ENCODE data around the gene PLPPR1. TPM values are rescaled to one million over a fixed set of nuclear protein-coding genes. Genes with fewer than 3 reads are reported as not detected.

Gene PLPPR1
- total RNA-seq, 2 donors from 2014 or later, result not detected

DNA sequence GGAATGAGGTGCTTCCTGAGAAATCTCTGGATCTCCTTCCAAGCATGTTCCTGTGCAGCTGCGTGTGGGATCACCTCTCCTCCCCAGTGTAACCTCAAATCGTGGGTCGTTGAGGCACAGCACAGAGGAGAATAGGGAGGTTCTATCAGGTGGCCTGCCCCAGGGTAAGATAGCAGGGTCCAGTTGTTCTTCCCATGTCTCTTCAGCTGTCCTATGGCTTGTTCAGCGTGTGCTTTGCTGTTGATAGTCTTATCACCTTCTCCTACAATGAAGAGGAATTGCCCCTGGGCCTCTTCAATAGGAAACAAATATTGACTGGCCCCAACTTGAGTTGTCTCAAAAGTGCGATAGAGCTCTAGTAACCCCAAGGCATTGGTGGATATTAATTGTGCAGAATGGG lies 333.9 kb downstream of the PLPPR1 start:
- H3K36me3 Mint-ChIP-seq, result no peaks in the 10 kb centered on the region

DNA sequence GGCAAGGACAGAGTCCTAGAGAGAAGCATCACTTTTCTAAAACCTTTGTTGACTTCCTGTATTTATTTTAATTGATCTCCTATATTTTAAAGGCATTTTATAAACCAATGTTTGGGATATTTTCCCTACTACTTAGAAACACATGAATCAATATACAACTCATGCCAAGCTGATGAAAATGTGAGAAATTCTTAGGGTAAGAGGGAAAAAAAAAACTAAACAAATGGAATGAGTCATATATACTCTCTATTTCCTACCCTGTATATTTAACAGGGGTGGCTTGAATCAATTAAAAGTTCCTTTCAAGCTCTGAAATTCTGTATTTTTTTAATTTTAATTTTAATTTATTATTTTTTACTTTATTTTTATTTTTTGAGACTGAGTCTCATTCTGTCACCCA lies 336.7 kb downstream of the PLPPR1 start:
- DNase-seq (ENCODE audit: low spot score in 2 of 2), result no peak
- Mint-ChIP-seq H3K27ac (no peak overlapping the region), H3K9me3 (no peaks in the 10 kb centered on the region), H3K36me3 (no peaks in the 10 kb centered on the region)
- ATAC-seq, result no peak

More for the DNA sequence above, 333.9 kb downstream of the PLPPR1 start:
- DNase-seq (ENCODE audit: low spot score in 2 of 2) (no peak), ATAC-seq (no peak)
- Mint-ChIP-seq H3K9me3 (no peaks in the 10 kb centered on the region), H3K27ac (no peak overlapping the region)

DNA sequence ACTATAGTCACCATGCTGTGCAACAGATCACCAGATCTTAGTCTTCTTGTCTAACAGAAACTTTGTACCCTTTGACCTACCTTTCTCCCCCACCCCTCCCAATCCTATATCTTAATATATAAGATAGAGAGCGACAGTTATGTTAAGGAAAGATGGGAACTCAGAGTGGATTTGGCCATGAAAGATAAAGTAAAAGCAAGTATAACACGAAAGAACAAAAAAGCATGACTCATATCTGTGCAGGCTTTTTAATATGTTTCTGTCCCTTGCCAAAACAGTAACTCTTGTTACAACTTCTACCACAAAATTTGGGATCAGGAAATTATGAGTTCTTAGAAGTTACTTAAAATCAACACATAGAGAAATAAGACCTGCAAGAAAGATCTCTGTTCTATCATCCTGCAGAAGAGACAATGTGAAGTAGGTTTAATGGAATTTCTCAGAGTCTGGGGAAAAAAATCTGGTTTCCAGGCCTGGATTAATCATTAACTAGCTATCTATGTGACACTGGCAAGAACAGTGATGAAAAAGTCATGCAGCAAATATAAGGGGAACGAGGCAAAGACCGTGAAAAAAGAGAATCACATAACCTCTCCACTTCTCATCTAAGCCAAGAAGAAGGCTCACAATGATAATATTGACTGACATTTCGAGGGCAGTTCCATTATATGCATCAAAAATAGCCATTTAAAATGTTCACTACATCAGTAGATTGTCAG lies 337.7 kb downstream of the PLPPR1 start:
- Mint-ChIP-seq H3K27ac (no peak overlapping the region), H3K36me3 (no peaks in the 10 kb centered on the region), H3K9me3 (no peaks in the 10 kb centered on the region)
- ATAC-seq (no peak), DNase-seq (ENCODE audit: low spot score in 2 of 2) (no peak)

DNA sequence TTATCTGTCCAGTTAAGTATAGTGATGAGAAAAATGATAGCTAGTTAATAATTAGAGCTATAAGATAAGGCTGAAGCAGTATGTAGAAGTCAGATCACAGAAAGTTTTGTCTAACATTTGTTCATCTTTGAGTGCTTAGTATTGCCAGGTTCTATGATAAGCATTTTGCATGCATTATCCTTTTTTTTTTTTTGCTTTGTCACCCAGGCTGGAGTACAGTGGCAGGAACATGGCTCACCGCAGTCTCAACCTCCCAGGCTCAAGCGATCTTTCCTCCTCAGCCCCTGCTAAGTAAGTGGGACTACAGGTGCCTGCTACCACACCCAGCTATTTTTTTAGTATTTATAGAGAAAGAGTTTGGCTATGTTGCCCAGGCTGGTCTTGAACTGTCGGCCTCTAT lies 338.8 kb downstream of the PLPPR1 start:
- Mint-ChIP-seq H3K27ac (no peak overlapping the region), H3K9me3 (peaks cover 0 to 5% of the 10 kb centered on the region in 2 donors)
- no peak for ATAC-seq

DNA sequence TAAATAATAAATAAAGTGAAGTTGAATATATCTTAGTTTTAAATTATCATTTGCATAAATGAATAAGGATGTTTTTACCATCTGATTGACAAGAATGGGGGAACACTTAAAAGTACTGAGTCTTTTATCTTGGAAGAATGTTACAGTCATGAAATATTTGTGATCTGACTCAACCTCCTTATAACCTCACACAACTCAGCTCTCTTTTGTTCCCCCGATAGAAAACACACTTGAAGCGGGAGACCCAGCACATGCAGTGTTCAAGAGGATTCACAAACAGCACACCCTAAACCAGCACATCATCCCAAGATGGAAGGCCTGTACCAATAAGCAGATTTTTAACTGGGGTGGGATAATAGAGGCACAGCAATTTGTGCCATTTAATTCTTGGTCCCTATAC lies 340.8 kb downstream of the PLPPR1 start:
- no peak for ATAC-seq
- H3K36me3 Mint-ChIP-seq, result no peaks in the 10 kb centered on the region
- H3K27ac Mint-ChIP-seq, result no peak overlapping the region

More for the DNA sequence above, 338.8 kb downstream of the PLPPR1 start:
- no peaks in the 10 kb centered on the region for H3K36me3 Mint-ChIP-seq
- no peak for DNase-seq (ENCODE audit: low spot score in 2 of 2)

DNA sequence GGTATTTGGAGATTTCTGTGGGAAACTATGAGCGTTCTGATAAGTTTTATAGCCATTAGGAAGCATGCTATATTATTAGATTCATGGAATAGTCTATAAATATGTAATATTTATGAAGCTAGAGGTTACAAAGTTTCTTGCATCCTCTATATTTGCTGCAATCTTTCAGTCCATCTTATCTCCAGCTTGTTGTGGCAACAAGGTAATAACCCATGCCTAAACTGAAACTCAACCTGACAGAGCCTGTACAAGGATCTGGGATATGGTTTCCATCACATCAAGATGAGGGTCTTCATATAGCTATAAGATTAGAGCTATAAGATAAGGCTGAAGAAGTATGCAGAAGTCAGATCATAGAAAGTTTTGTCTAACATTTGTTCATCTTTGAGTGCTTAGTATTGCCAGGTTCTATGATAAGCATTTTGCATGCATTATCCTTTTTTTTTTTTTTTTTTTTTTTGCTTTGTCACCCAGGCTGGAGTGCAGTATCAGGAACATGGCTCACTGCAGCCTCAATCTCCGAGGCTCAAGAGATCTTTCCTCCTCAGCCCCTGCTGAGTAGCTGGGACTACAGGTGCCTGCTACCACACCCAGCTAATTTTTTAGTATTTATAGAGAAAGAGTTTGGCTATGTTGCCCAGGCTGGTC lies 341.5 kb downstream of the PLPPR1 start:
- DNase-seq (ENCODE audit: low spot score in 2 of 2) (no peak), ATAC-seq (no peak)
- Mint-ChIP-seq H3K9me3 (peaks cover 0 to 5% of the 10 kb centered on the region in 2 donors), H3K36me3 (no peaks in the 10 kb centered on the region), H3K27ac (no peak overlapping the region)

More for the DNA sequence above, 340.8 kb downstream of the PLPPR1 start:
- H3K9me3 Mint-ChIP-seq, result peaks cover 0 to 5% of the 10 kb centered on the region in 2 donors
- DNase-seq (ENCODE audit: low spot score in 2 of 2), result no peak

DNA sequence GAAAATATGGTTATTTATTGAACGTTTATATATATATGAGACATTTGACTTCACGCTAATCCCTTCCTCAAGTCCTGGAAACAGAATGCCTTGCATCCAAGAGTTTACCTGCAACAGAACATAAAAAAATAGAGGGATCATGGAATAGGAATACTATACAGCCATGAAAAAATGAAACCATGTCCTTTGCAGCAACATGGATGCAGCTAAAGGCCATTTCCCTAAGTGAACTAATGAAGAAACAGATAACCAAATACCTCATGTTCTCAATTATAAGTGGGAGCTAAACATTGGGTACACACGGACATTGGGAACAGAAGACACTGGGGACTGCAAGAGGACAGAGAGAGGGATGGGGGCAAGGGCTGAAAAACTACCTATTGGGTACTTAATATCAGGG lies 343.3 kb downstream of the PLPPR1 start:
- no peak overlapping the region for H3K27ac Mint-ChIP-seq
- no peaks in the 10 kb centered on the region for H3K36me3 Mint-ChIP-seq
- DNase-seq (ENCODE audit: low spot score in 2 of 2), result no peak
- peaks cover 0 to 9% of the 10 kb centered on the region in 2 donors for H3K9me3 Mint-ChIP-seq
- ATAC-seq, result no peak

DNA sequence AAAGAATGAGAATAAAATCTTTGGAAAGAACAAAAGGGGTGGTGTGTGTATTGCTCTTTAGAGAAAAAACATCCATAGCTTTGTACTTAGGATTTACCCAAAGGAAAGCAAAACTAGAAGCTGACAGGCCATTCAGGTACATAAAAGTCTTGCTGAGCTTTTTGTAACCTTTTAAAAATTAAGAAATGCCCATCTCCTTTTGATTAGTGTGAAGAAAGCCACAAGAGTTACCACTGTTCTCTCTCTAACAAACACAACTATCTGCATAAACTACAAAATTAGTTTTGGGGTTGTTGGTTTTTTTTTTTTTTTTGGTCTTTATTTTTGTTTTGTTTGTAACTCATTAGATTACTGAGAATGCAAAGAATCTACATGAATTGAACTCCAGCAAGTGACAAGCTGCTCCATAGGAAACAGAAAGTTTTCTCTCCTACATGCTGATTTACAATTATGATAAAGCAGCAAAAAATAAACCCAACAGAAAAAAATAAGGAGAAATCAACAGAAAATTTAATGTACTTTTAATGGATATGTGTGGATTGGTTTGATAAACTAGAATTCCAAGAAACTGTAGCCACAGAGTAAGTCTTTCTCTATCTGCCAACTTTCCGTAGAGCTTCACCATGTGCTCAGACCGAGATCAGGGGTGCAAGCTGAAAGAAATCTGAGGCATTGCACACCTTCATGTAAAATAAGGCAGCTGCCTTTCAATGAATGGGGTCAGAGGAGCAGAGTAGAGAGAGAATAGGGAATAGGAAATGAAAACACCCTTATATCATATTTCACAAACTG lies 344.0 kb downstream of the PLPPR1 start:
- H3K9me3 Mint-ChIP-seq, result peaks cover 0 to 9% of the 10 kb centered on the region in 2 donors
- H3K36me3 Mint-ChIP-seq, result peaks cover 0 to under 1% of the 10 kb centered on the region in 2 donors
- no peak for DNase-seq (ENCODE audit: low spot score in 2 of 2)
- no peak for ATAC-seq
- H3K27ac Mint-ChIP-seq, result no peak overlapping the region

Measured in activated naive CD4-positive, alpha-beta T cell treated with anti-CD3 and anti-CD28 coated beads, Interleukin-2, amount 50 U/mL, for 72 hours (primary cell).